Smooth muscle cell of the brain vasculature (primary cell): Measurements from ENCODE around the gene SEC14L1.

Experiments
- DNase-seq: peaks from one replicate; pipeline ENCODE4 v3.0.0-alpha.2; 2012; ENCODE audit warnings: low read depth, low spot score

Gene SEC14L1

GRCh38 chr17:77191244-77191643 lies 50.5 kb downstream of the SEC14L1 start:
- DNase-seq: no peak

- no peak for DNase-seq
Measured at GRCh38 chr17:77193653-77194052, 52.9 kb downstream of the SEC14L1 start.

- DNase-seq: no peak
Measured at GRCh38 chr17:77194179-77194578, 53.4 kb downstream of the SEC14L1 start.

- DNase-seq: no peak
Measured at GRCh38 chr17:77196251-77196650, 55.5 kb downstream of the SEC14L1 start.

- DNase-seq: no peak
Measured at GRCh38 chr17:77197115-77197514, 56.3 kb downstream of the SEC14L1 start.

GRCh38 chr17:77200711-77201110 lies 59.9 kb downstream of the SEC14L1 start:
- no peak for DNase-seq

GRCh38 chr17:77203436-77203835 lies 62.7 kb downstream of the SEC14L1 start:
- no peak for DNase-seq

GRCh38 chr17:77203846-77204245 lies 63.1 kb downstream of the SEC14L1 start:
- no peak for DNase-seq

GRCh38 chr17:77204536-77204935 lies 63.8 kb downstream of the SEC14L1 start:
- no peak for DNase-seq

GRCh38 chr17:77205396-77206125 lies 64.8 kb downstream of the SEC14L1 start:
- no peak for DNase-seq

GRCh38 chr17:77206158-77206956 lies 65.6 kb downstream of the SEC14L1 start:
- no peak for DNase-seq

- DNase-seq: no peak
Measured at GRCh38 chr17:77207689-77208216, 67.0 kb downstream of the SEC14L1 start.

GRCh38 chr17:77208217-77208808 lies 67.5 kb downstream of the SEC14L1 start:
- peak; percentile 41 for DNase-seq

GRCh38 chr17:77208856-77209255 lies 68.1 kb downstream of the SEC14L1 start:
- DNase-seq: no peak

GRCh38 chr17:77209330-77209748 lies 68.6 kb downstream of the SEC14L1 start:
- no peak for DNase-seq

- no peak for DNase-seq
Measured at GRCh38 chr17:77210331-77210730, 69.6 kb downstream of the SEC14L1 start.

- no peak for DNase-seq
Measured at GRCh38 chr17:77210946-77211541, 70.3 kb downstream of the SEC14L1 start.

GRCh38 chr17:77211681-77212080 lies 70.9 kb downstream of the SEC14L1 start:
- no peak for DNase-seq

GRCh38 chr17:77212081-77212832 lies 71.5 kb downstream of the SEC14L1 start:
- DNase-seq: no peak

GRCh38 chr17:77212833-77213777 lies 72.3 kb downstream of the SEC14L1 start:
- no peak for DNase-seq
